ENCODE measurements around the gene OOEP. TPM values are rescaled to one million over a fixed set of nuclear protein-coding genes. Genes with fewer than 3 reads are reported as not detected.
A peak's percentile ranks its signal among the peaks of the same experiment; 100 is the strongest.
"Not testable (repeated sequence)": the region's sequence is repeated elsewhere in the genome, so short reads cannot be mapped to it uniquely, and the experiment has no call there.

The OOEP gene
- not detected for total RNA-seq
- long read RNA-seq = 0 reads

GRCh38 chr6:73369563-73369962 lies at the start of gene OOEP:
OOEP (minus strand) TSS chr6:73369897; CDS start chr6:73369792, 105 bp downstream.
- no peak for ATAC-seq (ENCODE audit: poor library complexity)
- no peak for DNase-seq
- intact Hi-C loops (cut with DNase I) = no loop called here

- intact Hi-C loops (cut with DNase I) = no loop called here
- DNase-seq (no peak), ATAC-seq (ENCODE audit: poor library complexity) (no peak)
These were observed 48.5 kb upstream of the OOEP start for GRCh38 chr6:73418081-73418741.

GRCh38 chr6:73413102-73413501 lies 43.4 kb upstream of the OOEP start:
- intact Hi-C loops (cut with DNase I) = no loop called here
- ATAC-seq (ENCODE audit: poor library complexity) = no peak

GRCh38 chr6:73409395-73409794 lies 39.7 kb upstream of the OOEP start:
- ATAC-seq (ENCODE audit: poor library complexity) = no peak
- intact Hi-C loops (cut with DNase I) = no loop called here
- DNase-seq = no peak

More at GRCh38 chr6:73413102-73413501, 43.4 kb upstream of the OOEP start:
- no peak for DNase-seq

- ATAC-seq (ENCODE audit: poor library complexity) = no peak
- DNase-seq = no peak
- intact Hi-C loops (cut with DNase I) = no loop called here
These were observed 31.0 kb upstream of the OOEP start for GRCh38 chr6:73400656-73401055.

GRCh38 chr6:73395875-73396274 lies 26.2 kb upstream of the OOEP start:
- DNase-seq (no peak), ATAC-seq (ENCODE audit: poor library complexity) (no peak)
- intact Hi-C loops (cut with DNase I) = no loop called here

GRCh38 chr6:73394577-73395354 lies 25.1 kb upstream of the OOEP start, which contains the start of gene DDX43:
DDX43 (plus strand) TSS chr6:73394828; CDS start chr6:73394906, 78 bp downstream.
- peak; percentile 93 for ATAC-seq (ENCODE audit: poor library complexity)
- DNase-seq = peak; percentile 83
- intact Hi-C loops (cut with DNase I) = no loop called here

- no peak for DNase-seq
- no peak for ATAC-seq (ENCODE audit: poor library complexity)
- intact Hi-C loops (cut with DNase I) = no loop called here
These were observed 23.6 kb upstream of the OOEP start for GRCh38 chr6:73393278-73393677.

- intact Hi-C loops (cut with DNase I); DNase-seq; ATAC-seq (ENCODE audit: poor library complexity): not testable (repeated sequence)
These were observed 22.5 kb upstream of the OOEP start for GRCh38 chr6:73392188-73392587.

- no peak for ATAC-seq (ENCODE audit: poor library complexity)
- intact Hi-C loops (cut with DNase I) = no loop called here
- DNase-seq = no peak
These were observed 22.0 kb upstream of the OOEP start for GRCh38 chr6:73391675-73392074.

GRCh38 chr6:73389854-73390253 lies 20.2 kb upstream of the OOEP start:
- intact Hi-C loops (cut with DNase I) = no loop called here
- DNase-seq = no peak
- ATAC-seq (ENCODE audit: poor library complexity) = no peak

- intact Hi-C loops (cut with DNase I) = no loop called here
- DNase-seq (peak; percentile 59), ATAC-seq (ENCODE audit: poor library complexity) (peak; percentile 80)
These were observed 19.3 kb upstream of the OOEP start for GRCh38 chr6:73388800-73389512.

- DNase-seq = no peak
- intact Hi-C loops (cut with DNase I) = no loop called here
- ATAC-seq (ENCODE audit: poor library complexity) = peak; percentile 15
These were observed 18.7 kb upstream of the OOEP start for GRCh38 chr6:73388433-73388799.

GRCh38 chr6:73382462-73383113 lies 12.9 kb upstream of the OOEP start:
- DNase-seq (no peak), ATAC-seq (ENCODE audit: poor library complexity) (no peak)
- intact Hi-C loops (cut with DNase I) = no loop called here

- intact Hi-C loops (cut with DNase I); ATAC-seq (ENCODE audit: poor library complexity); DNase-seq: not testable (repeated sequence)
These were observed 11.8 kb upstream of the OOEP start for GRCh38 chr6:73381531-73381930.

- intact Hi-C loops (cut with DNase I) = no loop called here
These were observed 7.5 kb upstream of the OOEP start for GRCh38 chr6:73377225-73377624.

GRCh38 chr6:73375216-73375615 lies 5.5 kb upstream of the OOEP start:
- intact Hi-C loops (cut with DNase I) = no loop called here
- no peak for DNase-seq
- ATAC-seq (ENCODE audit: poor library complexity) = no peak

More at GRCh38 chr6:73377225-73377624, 7.5 kb upstream of the OOEP start:
- DNase-seq (no peak), ATAC-seq (ENCODE audit: poor library complexity) (no peak)

GRCh38 chr6:73372516-73372915 lies 2.8 kb upstream of the OOEP start:
- DNase-seq = no peak
- ATAC-seq (ENCODE audit: poor library complexity) = no peak
- intact Hi-C loops (cut with DNase I) = no loop called here

- intact Hi-C loops (cut with DNase I) = no loop called here
- ATAC-seq (ENCODE audit: poor library complexity) (no peak), DNase-seq (no peak)
These were observed 2.3 kb upstream of the OOEP start for GRCh38 chr6:73371984-73372383.
